HepG2 (cell line): Measurements from ENCODE around the gene HSF4. TPM values are rescaled to one million over a fixed set of nuclear protein-coding genes. Genes with fewer than 3 reads are reported as not detected.
A peak's percentile ranks its signal among the peaks of the same experiment; 100 is the strongest.

Source experiments
- BHLHE40 ChIP-seq: IDR thresholded peaks from 2 replicates; pipeline ENCODE4 v1.6.1; 2011; ENCODE audit warnings: low read length, improper control_type of control experiment
- FOXP4 ChIP-seq: sonication (generic); formaldehyde crosslinking; IDR thresholded peaks from 2 replicates; pipeline ENCODE4 v1.4.0; 2020; ENCODE audit warnings: missing genetic modification reagents
- GABPB1 ChIP-seq: IDR thresholded peaks from 2 replicates; pipeline ENCODE4 v1.6.1; 2016; ENCODE audit warnings: mild to moderate bottlenecking, missing genetic modification reagents, moderate library complexity, missing compliant biosample characterization
- MIER2 ChIP-seq: IDR thresholded peaks from 2 replicates; pipeline ENCODE4 v1.6.1; 2016; ENCODE audit warnings: missing biosample characterization, missing genetic modification reagents
- NFE2L2 ChIP-seq: fragments of 150-350 bp; IDR thresholded peaks from 2 replicates; pipeline ENCODE4 v1.6.1; 2014; ENCODE audit warnings: low read length
- PBX3 ChIP-seq: sonication (generic); formaldehyde crosslinking; IDR thresholded peaks from 2 replicates; pipeline ENCODE4 v1.8.1; 2023; ENCODE audit warnings: missing genetic modification reagents, inconsistent platforms, borderline replicate concordance
- RCOR2 ChIP-seq: IDR thresholded peaks from 2 replicates; pipeline ENCODE4 v1.6.1; 2016; ENCODE audit warnings: missing biosample characterization, missing genetic modification reagents
- SNRNP70 ChIP-seq: fragments of 200-400 bp; formaldehyde crosslinking; IDR thresholded peaks from 2 replicates; pipeline ENCODE4 v1.6.1; 2017; ENCODE audit warnings: mild to moderate bottlenecking, low read depth, low read length, moderate library complexity
- SRSF4 ChIP-seq: fragments of 200-400 bp; formaldehyde crosslinking; IDR thresholded peaks from one replicate; pipeline ENCODE4 v1.6.1; 2018; ENCODE audit warnings: mild to moderate bottlenecking, low read depth, low read length, moderate library complexity; ENCODE audit not compliant: poor library complexity, severe bottlenecking
- SSRP1 ChIP-seq: IDR thresholded peaks from 2 replicates; pipeline ENCODE4 v1.6.1; 2016; ENCODE audit warnings: control low read depth
- TCF12 ChIP-seq, 2 experiments: fragments of 450-650 bp in 1 of 2; sonication (generic) in 1 of 2; formaldehyde crosslinking in 1 of 2; IDR thresholded peaks; 2 replicates each; pipeline versions ENCODE4 v1.6.1 to v1.8.0; 2017 to 2022; ENCODE audit warnings: antibody characterized with exemption in 1 of 2, mild to moderate bottlenecking in 1 of 2, missing genetic modification reagents in 1 of 2, moderate library complexity in 1 of 2
- ZBTB33 ChIP-seq: sonication (generic); formaldehyde crosslinking; IDR thresholded peaks from 2 replicates; pipeline ENCODE4 v1.4.0; 2020; ENCODE audit warnings: missing genetic modification reagents
- ZBTB4 ChIP-seq: sonication (generic); formaldehyde crosslinking; IDR thresholded peaks from 2 replicates; pipeline ENCODE4 v1.4.0; 2020; ENCODE audit warnings: missing genetic modification reagents, mild to moderate bottlenecking, borderline replicate concordance
- ZFAT ChIP-seq: sonication (generic); formaldehyde crosslinking; conservative IDR thresholded peaks from 2 replicates; pipeline ENCODE4 v1.8.1; 2023; ENCODE audit warnings: missing genetic modification reagents, inconsistent platforms
- ZNF10 ChIP-seq: sonication (generic); formaldehyde crosslinking; IDR thresholded peaks from 2 replicates; pipeline ENCODE4 v1.4.0; 2020; ENCODE audit warnings: mild to moderate bottlenecking, low read depth, missing genetic modification reagents, borderline replicate concordance
- ZNF530 ChIP-seq: sonication (generic); formaldehyde crosslinking; IDR thresholded peaks from 2 replicates; pipeline ENCODE4 v1.5.0; 2020; ENCODE audit warnings: low read depth, mild to moderate bottlenecking, missing genetic modification reagents
- ZNF546 ChIP-seq: sonication (generic); formaldehyde crosslinking; conservative IDR thresholded peaks from 2 replicates; pipeline ENCODE4 v1.8.1; 2023; ENCODE audit warnings: mild to moderate bottlenecking, missing genetic modification reagents
- ZNF703 ChIP-seq: sonication (generic); formaldehyde crosslinking; IDR thresholded peaks from 2 replicates; pipeline ENCODE4 v1.5.1; 2020; ENCODE audit warnings: missing genetic modification reagents, mild to moderate bottlenecking, moderate library complexity, borderline replicate concordance
- ZNF746 ChIP-seq: sonication (generic); formaldehyde crosslinking; IDR thresholded peaks from 2 replicates; pipeline ENCODE4 v1.8.0; 2022; ENCODE audit warnings: mild to moderate bottlenecking, missing genetic modification reagents
- ZNF777 ChIP-seq: sonication (generic); formaldehyde crosslinking; IDR thresholded peaks from 2 replicates; pipeline ENCODE4 v1.4.0; 2020; ENCODE audit warnings: missing genetic modification reagents
- polyA plus RNA-seq, 8 experiments: library from polyadenylated mRNA; depleted of rRNA in 3 of 8; stranded (reverse) in 7 of 8; unstranded in 1 of 8; fragments of >200 nt; fragmentation: Illumina TruSeq in 4 of 8; extraction: Trizol in 4 of 8; gene quantifications; 2 replicates each; pipeline versions ENCODE4 v1.2.1 to v1.2.3, GENCODE V29; 2011 to 2016; ENCODE audit warnings: low read depth in 4 of 8, missing spikeins in 1 of 8, mixed read lengths in 1 of 8; ENCODE audit not compliant: insufficient read depth in 1 of 8
- total RNA-seq, 5 experiments: library from RNA; depleted of rRNA; stranded (reverse); fragments of >200 nt; fragmentation: Illumina TruSeq; extraction: Trizol; gene quantifications; 2 replicates each; pipeline ENCODE4 v1.2.3, GENCODE V29; 2016; ENCODE audit warnings: low read depth in 1 of 5

Gene HSF4
- total and polyA plus RNA-seq, 2 of the 13 experiments (the other 11 are each of a cell fraction or from before 2014, with no cell fraction given), result 3.5 to 16.9 TPM

GRCh38 chr16:67177743-67178699 is 13.5 kb downstream of the HSF4 start (continued):
- TF ChIP-seq ZNF546 (no peak), SNRNP70 (no peak), SRSF4 (no peak), ZNF703 (no peak), FOXP4 (CRISPR knock-in tag) (peak; percentile 44; the same call in 1 of the 2 replicates), ZBTB4 (CRISPR knock-in tag) (peak; percentile 36; the same call in 1 of the 2 replicates), ZNF777 (CRISPR knock-in tag) (peak; percentile 75), MIER2 (CRISPR knock-in tag) (peak; percentile 57; the same call in 1 of the 2 replicates), ZNF10 (no peak), TCF12 (IDR thresholded peaks at IDR 0.05) (no peak), TCF12 (CRISPR knock-in tag; IDR thresholded peaks at IDR 0.05) (no peak; the same call in 1 of the 2 replicates), ZNF530 (no peak), SSRP1 (CRISPR knock-in tag) (no peak), NFE2L2 (no peak), PBX3 (CRISPR knock-in tag) (no peak), ZBTB33 (CRISPR knock-in tag) (peak; percentile 50; the same call in 1 of the 2 replicates), RCOR2 (CRISPR knock-in tag) (no peak), ZNF746 (no peak), GABPB1 (peak; percentile 65; the same call in 1 of the 2 replicates), BHLHE40 (0 out of 2 replicates have a peak, but pooled peaks have one; percentile 3), ZFAT (CRISPR knock-in tag) (no peak)
